GM23338 (cell line): ENCODE results near the gene MARCHF10.

Source experiments
- CREB1 ChIP-seq: fragments of 250-450 bp; sonication (Bioruptor Pico); IDR thresholded peaks from 2 replicates; pipeline ENCODE4 v1.5.0; 2020; ENCODE audit warnings: low read depth, mild to moderate bottlenecking, moderate library complexity
- ETS1 ChIP-seq: IDR thresholded peaks from 2 replicates; pipeline ENCODE4 v1.6.1; 2016; ENCODE audit warnings: antibody characterized with exemption
- EZH2 ChIP-seq: fragments of 200-600 bp; sonication (generic); IDR thresholded peaks from one replicate; pipeline ENCODE4 v1.8.0; 2017; ENCODE audit warnings: antibody characterized with exemption, mild to moderate bottlenecking, low read depth; ENCODE audit not compliant: unreplicated experiment
- EZH2phosphoT487 ChIP-seq: fragments of 200-600 bp; sonication (generic); IDR thresholded peaks from one replicate; pipeline ENCODE4 v1.8.1; 2018; ENCODE audit warnings: antibody characterized with exemption; ENCODE audit not compliant: unreplicated experiment
- JUNB ChIP-seq: IDR thresholded peaks from one replicate; pipeline ENCODE4 v1.6.1; 2016; ENCODE audit warnings: antibody characterized with exemption; ENCODE audit not compliant: unreplicated experiment
- NANOG ChIP-seq: IDR thresholded peaks from 2 replicates; pipeline ENCODE4 v1.6.1; 2016; ENCODE audit warnings: antibody characterized with exemption, borderline replicate concordance
- POLR2AphosphoS5 ChIP-seq: IDR thresholded peaks from 2 replicates; pipeline ENCODE4 v1.6.1; 2016; ENCODE audit warnings: antibody characterized with exemption, low read depth
- REST ChIP-seq: IDR thresholded peaks from one replicate; pipeline ENCODE4 v1.6.1; 2018; ENCODE audit warnings: antibody characterized with exemption; ENCODE audit not compliant: unreplicated experiment
- STAT1 ChIP-seq: IDR thresholded peaks from one replicate; pipeline ENCODE4 v1.6.1; 2016; ENCODE audit warnings: antibody characterized with exemption; ENCODE audit not compliant: unreplicated experiment
- ZNF114 ChIP-seq: fragments of 250-450 bp; sonication (Bioruptor Pico); IDR thresholded peaks from 2 replicates; pipeline ENCODE4 v1.5.0; 2020; ENCODE audit warnings: mild to moderate bottlenecking, moderate library complexity
- ZNF331 ChIP-seq: fragments of 250-450 bp; sonication (Bioruptor Pico); IDR thresholded peaks from 2 replicates; pipeline ENCODE4 v1.5.0; 2020; ENCODE audit warnings: low read depth, mild to moderate bottlenecking, moderate library complexity
- TF ChIP-seq, protein P1 (sequence below), 2 experiments: fragments of 200-600 bp in 1 of 2; sonication (generic) in 1 of 2; conservative IDR thresholded peaks; 2 replicates each; pipeline versions ENCODE4 v1.5.1 to v1.6.1; 2016 to 2017; ENCODE audit warnings: antibody characterized with exemption in 2 of 2, low read depth in 2 of 2, mild to moderate bottlenecking in 2 of 2, moderate library complexity in 1 of 2

DNA sequence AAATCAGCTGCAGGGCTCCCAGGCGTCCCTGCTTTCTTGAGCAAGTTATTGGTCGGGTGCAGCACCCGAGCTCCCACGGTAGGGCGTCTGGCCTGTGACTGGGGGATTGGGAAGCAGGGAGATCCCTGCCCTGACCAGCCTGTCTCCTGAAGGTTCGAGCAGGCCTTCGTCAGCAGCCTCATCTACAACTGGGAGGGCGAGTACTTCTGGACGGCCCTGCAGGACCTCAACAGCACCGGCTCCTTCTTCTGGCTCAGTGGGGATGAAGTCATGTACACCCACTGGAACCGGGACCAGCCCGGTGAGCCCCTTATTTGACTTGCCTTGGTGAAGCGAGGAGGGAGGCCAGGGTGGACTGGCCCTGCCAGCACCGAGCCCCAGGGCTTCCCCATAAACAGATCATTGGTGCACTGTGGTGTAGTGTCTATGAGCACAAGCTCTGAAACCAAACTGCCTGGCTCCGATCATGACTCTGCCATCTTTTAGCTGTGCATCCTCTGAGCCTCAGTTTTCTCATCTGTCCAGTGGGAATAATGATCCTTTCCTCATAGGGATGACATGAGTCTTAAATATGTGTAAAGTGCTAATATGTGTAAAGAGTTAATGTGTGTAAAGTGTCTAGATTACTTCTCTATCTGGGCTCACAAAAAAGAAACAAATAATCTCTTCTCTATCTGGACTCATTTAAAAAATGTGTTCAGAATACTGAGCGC lies 131.7 kb downstream of the MARCHF10 start:
- TF ChIP-seq, protein P1, sequence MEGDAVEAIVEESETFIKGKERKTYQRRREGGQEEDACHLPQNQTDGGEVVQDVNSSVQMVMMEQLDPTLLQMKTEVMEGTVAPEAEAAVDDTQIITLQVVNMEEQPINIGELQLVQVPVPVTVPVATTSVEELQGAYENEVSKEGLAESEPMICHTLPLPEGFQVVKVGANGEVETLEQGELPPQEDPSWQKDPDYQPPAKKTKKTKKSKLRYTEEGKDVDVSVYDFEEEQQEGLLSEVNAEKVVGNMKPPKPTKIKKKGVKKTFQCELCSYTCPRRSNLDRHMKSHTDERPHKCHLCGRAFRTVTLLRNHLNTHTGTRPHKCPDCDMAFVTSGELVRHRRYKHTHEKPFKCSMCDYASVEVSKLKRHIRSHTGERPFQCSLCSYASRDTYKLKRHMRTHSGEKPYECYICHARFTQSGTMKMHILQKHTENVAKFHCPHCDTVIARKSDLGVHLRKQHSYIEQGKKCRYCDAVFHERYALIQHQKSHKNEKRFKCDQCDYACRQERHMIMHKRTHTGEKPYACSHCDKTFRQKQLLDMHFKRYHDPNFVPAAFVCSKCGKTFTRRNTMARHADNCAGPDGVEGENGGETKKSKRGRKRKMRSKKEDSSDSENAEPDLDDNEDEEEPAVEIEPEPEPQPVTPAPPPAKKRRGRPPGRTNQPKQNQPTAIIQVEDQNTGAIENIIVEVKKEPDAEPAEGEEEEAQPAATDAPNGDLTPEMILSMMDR (conservative IDR thresholded peaks at IDR 0.05; ENCODE audit: low read depth in 2 of 2) = no peak
- TF ChIP-seq CREB1 (CRISPR knock-in tag) (no peak), EZH2 (no peak), POLR2AphosphoS5 (no peak), ZNF114 (CRISPR knock-in tag) (no peak), EZH2phosphoT487 (no peak), ZNF331 (no peak), REST (no peak), JUNB (no peak), NANOG (no peak), STAT1 (no peak), ETS1 (no peak)
